GM12865 (cell line): ENCODE data around the gene POC1A.

Experiments
- DNase-seq: peaks from one replicate; pipeline ENCODE4 v3.0.0; 2010; ENCODE audit warnings: low read depth
- H3K4me3 ChIP-seq: 2 replicates; pipeline ENCODE4 v1.5.1; 2011; ENCODE audit warnings: mild to moderate bottlenecking, low read depth, low read length, control low read depth
- TF ChIP-seq, protein P1 (sequence below): IDR thresholded peaks from 2 replicates; pipeline ENCODE4 v1.5.1; 2011; ENCODE audit warnings: low read length, control low read depth, low read depth, inconsistent platforms; ENCODE audit not compliant: insufficient read depth; ENCODE audit errors: missing control alignments

Gene POC1A

GRCh38 chr3:52097851-52098507 is 56.2 kb downstream of the POC1A start:
- TF ChIP-seq, protein P1, sequence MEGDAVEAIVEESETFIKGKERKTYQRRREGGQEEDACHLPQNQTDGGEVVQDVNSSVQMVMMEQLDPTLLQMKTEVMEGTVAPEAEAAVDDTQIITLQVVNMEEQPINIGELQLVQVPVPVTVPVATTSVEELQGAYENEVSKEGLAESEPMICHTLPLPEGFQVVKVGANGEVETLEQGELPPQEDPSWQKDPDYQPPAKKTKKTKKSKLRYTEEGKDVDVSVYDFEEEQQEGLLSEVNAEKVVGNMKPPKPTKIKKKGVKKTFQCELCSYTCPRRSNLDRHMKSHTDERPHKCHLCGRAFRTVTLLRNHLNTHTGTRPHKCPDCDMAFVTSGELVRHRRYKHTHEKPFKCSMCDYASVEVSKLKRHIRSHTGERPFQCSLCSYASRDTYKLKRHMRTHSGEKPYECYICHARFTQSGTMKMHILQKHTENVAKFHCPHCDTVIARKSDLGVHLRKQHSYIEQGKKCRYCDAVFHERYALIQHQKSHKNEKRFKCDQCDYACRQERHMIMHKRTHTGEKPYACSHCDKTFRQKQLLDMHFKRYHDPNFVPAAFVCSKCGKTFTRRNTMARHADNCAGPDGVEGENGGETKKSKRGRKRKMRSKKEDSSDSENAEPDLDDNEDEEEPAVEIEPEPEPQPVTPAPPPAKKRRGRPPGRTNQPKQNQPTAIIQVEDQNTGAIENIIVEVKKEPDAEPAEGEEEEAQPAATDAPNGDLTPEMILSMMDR, result no peak
- no peak overlapping the region for H3K4me3 ChIP-seq
- DNase-seq, result no peak

- no peak overlapping the region for H3K4me3 ChIP-seq
- DNase-seq, result no peak
- TF ChIP-seq, protein P1, result no peak
These were observed 58.0 kb downstream of the POC1A start for GRCh38 chr3:52095990-52096775.

GRCh38 chr3:52094571-52095485 is 59.4 kb downstream of the POC1A start:
- TF ChIP-seq, protein P1, result no peak
- no peak overlapping the region for H3K4me3 ChIP-seq
- DNase-seq, result no peak

GRCh38 chr3:52093756-52094545 is 60.3 kb downstream of the POC1A start:
- no peak for DNase-seq
- TF ChIP-seq, protein P1, result no peak
- no peak overlapping the region for H3K4me3 ChIP-seq

- no peak overlapping the region for H3K4me3 ChIP-seq
These were observed 61.3 kb downstream of the POC1A start for GRCh38 chr3:52092891-52093290.

More at GRCh38 chr3:52092891-52093290, 61.3 kb downstream of the POC1A start:
- DNase-seq, result no peak
- TF ChIP-seq, protein P1, result no peak
